Measurements from ENCODE around the gene TEX26.
"Not testable (repeated sequence)": the region's sequence is repeated elsewhere in the genome, so short reads cannot be mapped to it uniquely, and the experiment has no call there.

The TEX26 gene

DNA sequence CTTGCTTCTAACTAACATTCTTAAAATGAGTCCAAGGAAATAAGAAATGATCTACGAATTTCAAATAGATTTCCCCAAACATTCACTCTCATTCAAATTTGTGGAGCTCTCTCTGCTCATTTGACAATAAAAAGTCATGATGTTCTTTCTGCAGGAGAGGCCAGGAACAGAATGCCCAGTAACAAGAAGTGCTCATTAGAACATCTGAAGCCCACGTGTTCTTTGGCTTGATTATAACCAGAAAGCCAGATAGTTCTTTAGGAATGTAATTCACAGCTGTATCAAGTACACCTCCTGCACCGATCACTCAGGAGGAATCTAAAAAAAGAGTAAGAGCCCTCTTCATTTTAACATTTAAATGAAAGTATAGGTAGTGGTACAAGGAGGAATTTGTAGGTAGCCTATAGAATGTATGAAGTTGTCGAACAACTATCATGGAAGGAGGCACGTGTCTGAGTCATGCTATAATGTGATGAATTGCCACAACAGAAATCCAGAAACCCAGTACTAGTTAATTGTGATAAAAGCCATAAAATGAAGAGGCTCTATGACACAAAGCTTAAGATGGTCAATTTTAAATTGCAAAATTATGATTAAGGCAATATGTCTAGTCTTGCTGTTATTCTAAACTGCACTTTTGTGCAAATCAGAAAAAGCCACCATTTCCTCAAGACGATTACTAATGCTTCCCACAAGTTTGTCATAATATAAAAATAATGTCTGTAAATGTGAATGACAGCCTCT lies 13.6 kb upstream of the TEX26 start:
- DNase-seq (ENCODE audit: low spot score): no peak

DNA sequence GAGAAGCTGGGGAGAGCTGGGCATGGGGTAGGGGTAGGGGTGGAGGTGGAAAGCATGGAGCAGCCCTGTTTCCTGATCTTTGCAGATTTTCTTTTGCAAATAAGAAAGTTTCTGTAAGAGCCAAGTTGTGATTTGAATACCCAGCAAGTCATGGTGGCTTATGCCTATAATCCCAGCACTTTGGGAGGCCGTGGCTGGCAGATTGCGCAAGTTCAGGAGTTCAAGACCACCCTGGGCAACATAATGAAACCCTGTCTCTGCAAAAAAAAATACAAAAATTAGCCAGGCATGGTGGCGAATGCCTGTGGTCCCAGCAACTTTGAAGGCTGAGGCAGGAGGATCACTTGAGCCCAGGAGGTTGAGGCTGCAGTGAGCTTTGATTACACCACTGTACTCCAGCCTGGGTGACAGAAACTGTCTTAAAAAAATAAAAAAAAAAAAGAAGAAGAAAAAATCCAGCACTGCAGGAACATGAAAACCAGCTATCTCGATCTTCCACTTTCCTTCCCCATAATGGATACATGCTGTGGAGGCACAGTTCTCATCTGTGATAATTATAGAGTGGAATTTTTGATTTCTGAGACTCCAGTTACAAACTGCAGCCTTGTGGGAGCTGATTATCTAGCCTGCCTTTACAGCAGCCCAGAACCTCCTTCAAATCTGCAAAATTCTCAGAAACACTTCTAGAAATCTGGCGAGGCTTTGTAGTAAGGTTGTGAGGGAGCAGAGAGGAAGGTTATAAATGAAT lies 12.1 kb upstream of the TEX26 start:
- DNase-seq (ENCODE audit: low spot score): no peak

GRCh38 chr13:30923418-30923817 lies 9.0 kb upstream of the TEX26 start:
- no peak for DNase-seq (ENCODE audit: low spot score)

DNA sequence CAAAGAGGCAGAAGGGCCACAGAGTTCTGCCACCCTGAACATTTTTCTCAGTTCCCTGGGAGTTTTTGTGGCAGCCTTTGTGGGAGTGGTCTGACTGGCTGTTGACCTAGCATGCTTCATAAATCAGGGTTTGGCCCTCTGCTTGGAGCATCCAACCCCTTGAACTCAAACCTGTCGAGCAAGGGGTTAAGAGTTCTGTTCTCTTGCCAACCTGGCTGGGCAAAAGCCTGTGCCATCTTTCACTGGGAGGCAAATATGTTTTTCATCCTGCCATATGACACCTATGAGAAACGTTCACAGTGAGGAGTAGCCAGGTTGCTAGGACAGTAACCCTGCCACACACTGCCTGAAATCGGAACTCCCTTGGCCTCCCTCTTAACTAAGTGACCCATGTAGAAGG lies 7.7 kb upstream of the TEX26 start:
- no peak for DNase-seq (ENCODE audit: low spot score)

GRCh38 chr13:30925429-30925828 lies 7.0 kb upstream of the TEX26 start:
- DNase-seq (ENCODE audit: low spot score): no peak

DNA sequence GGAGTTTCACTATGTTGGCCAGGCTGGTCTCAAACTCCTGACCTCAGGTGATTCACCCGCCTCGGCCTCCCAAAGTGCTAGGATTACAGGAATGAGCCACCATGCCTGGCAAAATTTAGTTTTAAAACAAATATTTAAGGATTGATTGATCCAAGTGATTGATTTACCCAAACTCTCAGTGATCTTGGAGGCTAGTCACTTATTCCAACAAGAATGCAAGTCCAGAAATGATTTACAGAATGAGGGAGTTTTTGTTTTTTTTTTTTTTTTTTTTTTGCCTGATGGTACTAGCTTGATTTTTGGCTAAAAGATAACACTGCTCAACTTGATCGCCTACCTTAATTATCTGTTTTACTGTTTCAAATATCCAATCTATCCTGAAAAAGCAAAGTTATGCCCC lies 5.7 kb upstream of the TEX26 start:
- no peak for DNase-seq (ENCODE audit: low spot score)

- DNase-seq (ENCODE audit: low spot score): not testable (repeated sequence)
Measured at GRCh38 chr13:30927188-30927587, 5.3 kb upstream of the TEX26 start.

DNA sequence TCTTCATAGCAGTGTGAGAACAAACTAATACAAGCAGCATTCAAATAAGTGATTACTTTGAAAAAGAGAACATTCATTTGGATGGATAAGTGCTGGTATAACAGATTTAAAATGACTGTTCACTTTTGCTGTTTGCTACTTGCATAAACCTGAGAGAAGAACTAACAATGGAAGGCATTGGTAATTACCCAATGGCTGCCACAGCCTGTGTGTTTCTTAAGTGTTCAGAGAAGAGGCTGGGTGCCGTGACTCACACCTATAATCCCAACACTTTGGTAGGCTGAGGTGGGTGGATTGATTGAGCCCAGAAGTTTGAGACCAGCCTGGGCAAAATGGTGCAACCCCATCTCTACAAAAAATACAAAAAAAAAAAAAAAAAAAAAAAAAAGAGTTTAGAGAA lies 4.9 kb upstream of the TEX26 start:
- no peak for DNase-seq (ENCODE audit: low spot score)

DNA sequence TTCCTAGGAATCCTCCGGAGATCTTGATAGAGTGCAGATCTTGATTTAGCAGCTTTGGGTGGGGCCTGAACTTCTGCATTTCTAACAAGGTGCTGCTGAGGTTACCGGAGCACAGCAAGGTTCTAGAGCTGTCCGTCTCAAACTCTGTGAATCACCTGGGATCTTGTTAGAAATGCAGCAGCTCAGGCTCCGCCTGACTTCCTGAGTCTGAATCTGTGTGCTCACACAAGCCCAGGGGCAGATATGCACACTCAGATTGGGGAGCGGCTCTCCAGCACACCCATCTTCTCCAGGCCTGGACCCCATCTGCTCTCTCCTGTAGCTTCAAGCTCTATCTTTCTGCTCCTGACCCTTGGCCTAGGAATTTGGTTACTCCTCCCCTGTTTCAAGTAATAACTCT lies 3.5 kb upstream of the TEX26 start:
- no peak for DNase-seq (ENCODE audit: low spot score)

DNA sequence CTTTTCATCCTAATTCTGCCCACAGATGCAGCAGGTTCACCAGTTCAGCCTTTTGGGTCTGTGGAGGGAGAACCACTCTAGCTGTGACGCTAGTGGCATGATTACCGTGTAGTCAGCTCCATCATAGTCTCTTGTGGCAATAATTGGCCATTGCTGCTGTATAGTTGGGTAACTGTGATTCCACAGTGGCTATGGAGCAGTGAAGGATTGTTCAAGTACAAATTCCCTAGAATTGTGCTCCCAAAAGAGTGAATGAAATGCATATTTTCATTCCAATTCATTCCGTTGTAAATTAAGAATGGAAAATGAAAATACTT lies 856 bp downstream of the TEX26 start:
- no peak for DNase-seq (ENCODE audit: low spot score)

DNA sequence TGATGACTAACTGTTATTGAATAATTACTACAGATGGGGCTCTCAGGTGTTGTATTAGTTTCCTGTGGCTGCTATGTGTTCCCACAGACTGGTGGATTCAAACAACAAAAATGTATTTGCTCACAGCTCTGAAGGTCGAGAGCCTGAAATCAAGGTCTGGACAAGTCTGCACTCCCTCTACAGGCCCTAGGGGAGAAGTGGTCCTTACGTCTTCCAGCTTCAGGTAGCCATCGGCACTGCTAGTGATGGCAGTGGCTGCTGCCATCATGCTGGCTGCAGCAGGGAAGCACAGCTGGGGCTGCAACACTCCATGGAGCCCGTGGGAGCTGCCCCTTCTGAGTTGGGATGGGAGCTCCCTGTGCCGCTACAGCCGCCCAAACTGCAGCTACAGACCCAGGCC lies 1.9 kb downstream of the TEX26 start:
- DNase-seq (ENCODE audit: low spot score): no peak

- DNase-seq (ENCODE audit: low spot score): no peak
Measured at GRCh38 chr13:30934803-30935202, 2.3 kb downstream of the TEX26 start.

DNA sequence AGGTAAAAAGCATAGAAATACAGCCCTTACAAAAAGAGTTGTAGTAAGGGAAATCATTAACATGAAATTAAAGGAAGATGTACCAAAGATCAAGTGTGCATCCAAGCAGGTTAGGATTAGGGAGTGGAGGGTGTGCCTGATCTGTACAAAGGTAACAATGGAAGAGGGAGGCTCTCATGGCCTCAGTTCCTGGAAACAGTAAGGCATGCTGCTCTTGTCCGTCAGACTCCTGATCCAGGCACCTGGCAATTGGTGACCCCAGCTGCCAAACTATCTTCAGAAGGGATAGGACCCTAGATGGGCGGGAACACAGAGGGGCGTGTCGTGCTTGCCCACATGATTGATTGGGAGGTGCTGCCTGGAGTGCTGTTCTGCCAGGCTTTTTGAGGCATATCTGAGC lies 4.5 kb downstream of the TEX26 start:
- DNase-seq (ENCODE audit: low spot score): no peak

DNA sequence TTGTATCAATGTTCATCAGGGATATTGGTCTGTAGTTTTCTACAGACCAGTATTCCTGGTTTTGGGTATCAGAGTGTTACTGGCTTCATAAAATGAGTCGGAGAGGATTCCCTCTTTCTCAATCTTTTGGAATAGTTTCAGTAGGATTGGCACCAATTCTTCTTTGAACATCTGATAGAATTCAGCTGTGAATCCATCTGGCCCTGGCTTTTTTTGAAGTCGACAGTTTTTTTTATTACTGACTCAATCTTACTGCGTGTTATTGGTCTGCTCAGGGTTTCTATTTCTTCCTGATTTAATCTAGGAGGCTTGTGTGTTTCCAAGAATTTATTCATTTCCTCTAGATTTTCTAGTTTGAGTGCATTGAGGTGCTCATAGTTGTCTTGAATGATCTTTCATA lies 11.4 kb downstream of the TEX26 start:
- DNase-seq (ENCODE audit: low spot score): no peak

DNA sequence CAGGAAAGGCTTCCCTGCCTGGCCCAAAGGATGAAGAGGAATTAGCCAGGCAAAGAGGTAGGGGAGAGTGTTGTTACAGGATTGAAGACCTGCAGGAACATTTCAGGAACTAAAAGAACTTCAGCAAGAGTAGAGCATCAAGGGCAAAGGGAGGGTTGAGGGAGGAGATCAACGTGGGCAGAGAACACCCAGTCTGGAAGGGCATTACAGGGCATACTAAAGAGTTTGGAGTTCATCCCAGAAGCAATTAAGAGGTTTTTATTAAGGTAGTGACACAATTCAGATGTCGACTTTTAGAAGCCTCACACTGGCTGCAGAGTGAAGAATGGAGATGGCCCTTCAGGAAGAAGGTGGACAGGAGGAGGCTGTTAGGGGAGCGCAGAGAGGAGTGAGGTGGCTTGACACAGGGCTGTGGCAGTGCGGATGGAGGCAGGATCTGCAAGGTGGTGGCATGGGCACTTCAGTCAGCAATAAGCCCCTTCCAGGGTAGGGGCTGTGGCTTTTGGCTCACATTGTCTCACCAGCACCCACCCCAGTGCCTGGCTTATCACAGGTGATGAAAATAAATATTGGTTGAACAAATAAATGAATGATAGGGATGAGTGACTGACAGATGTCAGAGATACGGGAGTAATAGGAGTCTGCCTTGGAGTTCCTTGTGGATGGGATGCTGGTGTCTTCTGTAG lies 24.9 kb downstream of the TEX26 start:
- no peak for DNase-seq (ENCODE audit: low spot score)

DNA sequence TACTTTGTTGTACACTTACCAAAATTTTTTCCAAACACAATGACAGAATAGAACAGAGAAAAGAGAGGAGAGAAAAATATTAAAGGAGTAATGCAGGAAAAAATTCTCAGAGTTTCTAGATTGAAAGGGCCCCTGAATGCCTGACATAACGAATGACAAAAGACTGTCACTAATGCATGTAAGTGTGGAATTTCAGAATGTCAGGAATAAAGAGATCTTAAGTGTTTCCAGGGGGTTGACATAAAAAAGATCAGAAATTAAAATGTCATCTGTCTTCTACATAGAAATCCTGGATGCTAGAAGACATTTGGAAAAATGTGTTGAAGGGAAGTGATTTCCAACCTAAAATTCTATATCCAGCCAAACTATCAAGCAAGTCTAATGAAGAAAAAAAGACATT lies 27.2 kb downstream of the TEX26 start:
- DNase-seq (ENCODE audit: low spot score): no peak

GRCh38 chr13:30963791-30964190 lies 31.3 kb downstream of the TEX26 start:
- DNase-seq (ENCODE audit: low spot score): no peak

GRCh38 chr13:30965380-30965779 lies 32.9 kb downstream of the TEX26 start:
- no peak for DNase-seq (ENCODE audit: low spot score)

DNA sequence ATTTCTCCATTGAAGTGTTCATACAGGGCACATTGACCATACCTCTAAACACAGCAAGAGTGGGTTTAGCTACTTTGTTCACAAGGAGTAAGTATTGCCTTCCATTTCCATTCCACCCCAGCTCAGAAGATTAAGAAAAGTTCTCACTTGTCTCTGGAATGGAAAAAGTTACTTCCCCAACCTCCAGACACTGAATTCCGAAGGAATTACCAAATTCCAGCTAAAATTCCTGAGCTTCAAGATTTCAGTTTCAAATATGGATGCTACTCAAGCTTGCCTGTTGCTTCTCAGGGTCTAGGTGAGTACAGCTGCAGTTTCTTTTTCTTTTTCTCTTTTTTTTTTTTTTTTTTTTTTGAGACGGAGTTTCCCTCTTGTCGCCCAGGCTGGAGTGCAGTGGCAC lies 33.6 kb downstream of the TEX26 start:
- no peak for DNase-seq (ENCODE audit: low spot score)

DNA sequence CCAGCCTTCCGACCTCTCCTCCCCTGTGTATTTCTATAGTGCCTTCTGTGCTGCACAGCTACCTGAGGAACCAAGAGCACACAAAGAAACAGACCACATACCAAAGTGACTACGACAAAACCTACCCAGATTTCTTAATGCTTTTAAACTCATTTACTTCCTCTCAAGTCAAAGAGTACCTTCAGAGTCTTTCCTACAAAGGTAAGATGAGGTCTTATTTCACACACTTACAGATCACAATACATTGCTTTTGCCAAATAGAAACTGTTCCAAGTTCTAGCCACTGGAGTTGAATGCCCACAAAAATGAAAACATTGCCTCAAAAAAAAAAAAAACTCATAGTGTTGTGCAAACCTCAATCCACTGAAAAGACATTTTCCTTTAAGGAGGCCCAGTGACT lies 36.4 kb downstream of the TEX26 start:
- no peak for DNase-seq (ENCODE audit: low spot score)

- DNase-seq (ENCODE audit: low spot score): no peak
Measured at GRCh38 chr13:30971575-30971974, 39.1 kb downstream of the TEX26 start.

- no peak for DNase-seq (ENCODE audit: low spot score)
Measured at GRCh38 chr13:30972888-30973377, 40.5 kb downstream of the TEX26 start.

DNA sequence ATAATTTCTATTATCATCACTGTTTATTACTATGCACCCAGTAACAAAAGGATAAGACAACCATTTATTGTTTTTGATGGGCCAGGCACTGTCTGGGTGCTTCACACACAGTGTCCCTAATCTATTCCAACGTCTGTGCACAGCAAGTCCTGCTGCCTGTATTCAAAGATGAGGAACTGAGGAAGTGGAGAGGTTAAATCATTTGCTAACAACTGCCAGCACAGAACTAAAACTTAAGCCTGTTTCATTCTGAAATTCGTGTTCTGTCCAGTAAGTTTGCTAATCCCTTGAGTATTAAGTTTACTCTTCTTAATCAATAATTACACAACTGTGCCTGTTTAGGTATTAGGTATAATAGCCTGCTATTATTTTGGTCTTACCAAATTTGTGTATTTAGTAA lies 41.9 kb downstream of the TEX26 start:
- DNase-seq (ENCODE audit: low spot score): no peak
